HG02588 (cell line): Measurements from ENCODE around the gene FMNL2.
"Not testable (repeated sequence)": the region's sequence is repeated elsewhere in the genome, so short reads cannot be mapped to it uniquely, and the experiment has no call there.

Experiments used
- ATAC-seq: cut with Tn5 transposase; IDR thresholded peaks from one replicate; pipeline ENCODE4 v1.9.1; 2021; ENCODE audit warnings: mild to moderate bottlenecking, moderate library complexity; ENCODE audit not compliant: unreplicated experiment

The FMNL2 gene

DNA sequence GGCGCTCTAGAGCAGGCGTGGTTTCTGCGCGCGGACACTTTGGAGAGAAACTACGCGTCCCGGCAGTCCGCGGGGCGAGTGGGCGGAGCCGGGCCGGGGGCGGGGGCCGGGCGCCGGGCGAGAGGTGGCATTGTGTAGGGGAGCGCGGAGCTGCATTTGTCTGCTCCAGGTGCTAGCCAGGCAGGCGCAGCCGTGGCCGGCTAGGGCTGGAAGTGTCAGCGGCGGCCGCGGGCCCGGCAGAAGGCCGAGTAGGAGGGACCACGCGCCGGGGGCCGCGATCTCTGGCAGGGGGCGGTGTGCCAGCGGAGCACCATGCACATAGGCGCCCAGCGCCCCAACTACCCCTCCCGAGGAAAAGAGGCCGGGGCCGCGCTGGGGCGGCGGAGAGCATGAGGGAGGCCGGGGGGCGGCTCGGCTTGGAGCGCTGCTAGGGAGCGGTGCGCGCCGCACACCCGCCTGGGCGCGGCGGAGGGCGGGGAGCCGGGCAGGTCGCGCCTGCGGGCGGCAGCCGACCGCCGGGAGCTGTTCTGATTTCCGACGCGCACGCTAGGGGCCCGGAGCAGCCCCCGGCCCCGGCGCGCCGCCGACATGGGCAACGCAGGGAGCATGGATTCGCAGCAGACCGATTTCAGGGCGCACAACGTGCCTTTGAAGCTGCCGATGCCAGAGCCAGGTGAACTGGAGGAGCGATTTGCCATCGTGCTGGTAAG lies at the start of gene FMNL2:
TSS of gene FMNL2 (plus strand) at position 159 of the 710 bp plus-strand sequence.
- peak; percentile 82 for ATAC-seq

DNA sequence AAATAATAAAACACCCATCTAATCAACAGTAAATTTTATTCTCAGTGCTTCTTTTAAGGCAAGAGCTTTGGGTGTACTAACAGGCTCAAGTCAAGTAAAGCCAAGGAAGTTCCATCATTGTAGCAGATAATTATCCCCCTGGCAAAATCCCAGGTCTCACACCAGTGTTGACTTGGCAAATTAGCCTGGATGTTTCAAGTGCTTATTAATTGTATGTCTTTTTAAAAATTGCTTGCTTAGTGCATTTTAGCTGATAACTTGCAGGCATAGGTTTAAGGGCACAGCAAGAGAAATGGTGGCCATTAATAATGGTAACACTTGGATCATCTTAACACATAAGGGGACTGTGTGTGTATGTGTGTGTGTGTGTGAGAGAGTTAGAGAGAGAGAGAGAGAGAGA lies 42.0 kb upstream of the FMNL2 start:
- ATAC-seq: no peak

DNA sequence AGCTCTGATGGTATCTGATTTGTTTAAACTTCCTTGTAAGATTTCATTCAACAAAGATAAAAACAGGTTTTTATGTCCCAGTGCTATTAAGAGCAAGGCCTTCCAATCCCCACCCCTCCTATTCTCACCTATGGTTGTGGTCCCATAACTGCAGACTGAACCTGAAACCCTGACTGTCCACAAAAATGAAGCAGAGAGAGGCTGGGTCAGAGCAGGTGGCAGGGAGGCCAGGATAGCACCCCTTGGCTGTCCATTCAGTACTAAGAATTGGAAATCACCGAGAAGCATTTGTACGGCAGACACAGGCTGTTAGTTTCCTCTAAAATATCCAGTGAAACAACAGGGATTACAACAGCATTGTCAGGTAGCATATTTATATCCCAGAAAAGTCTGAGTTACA lies 37.3 kb upstream of the FMNL2 start:
- no peak for ATAC-seq

DNA sequence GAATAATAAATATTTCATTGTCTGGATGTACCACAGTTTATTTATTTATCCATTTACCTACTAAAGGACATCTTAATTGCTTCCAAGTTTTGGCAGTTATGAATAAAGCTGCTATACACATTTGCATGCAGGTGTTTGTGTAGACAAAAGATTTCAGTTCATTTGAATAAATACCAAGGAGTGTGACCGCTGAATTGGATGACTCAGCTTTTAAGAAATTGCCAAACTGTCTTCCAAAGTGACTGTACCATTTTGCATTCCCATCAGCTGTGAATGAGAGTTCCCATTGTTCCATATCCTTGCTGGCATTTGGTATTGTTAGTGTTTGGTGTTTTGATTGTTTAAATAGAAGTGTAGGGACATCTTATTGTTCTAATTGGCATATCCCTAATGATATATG lies 36.2 kb upstream of the FMNL2 start:
- no peak for ATAC-seq

DNA sequence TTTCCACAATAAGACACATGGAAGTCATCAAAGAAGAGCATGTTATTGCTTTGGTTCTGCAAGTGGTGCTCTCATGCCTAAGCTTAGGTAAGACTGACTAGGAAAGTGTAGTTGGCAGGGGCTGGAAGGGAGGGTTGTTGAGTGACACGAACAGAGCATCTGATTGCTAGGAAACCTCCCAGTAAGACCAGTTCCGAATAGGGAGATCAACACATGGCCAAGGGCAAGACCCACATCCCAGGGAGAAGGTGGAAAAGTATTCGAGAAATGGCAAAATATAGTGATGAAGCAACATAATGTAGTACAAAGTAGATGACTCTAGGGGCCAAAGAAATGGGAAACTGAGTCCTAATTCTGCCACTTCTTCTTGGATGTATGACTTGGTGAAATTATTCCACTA lies 33.8 kb upstream of the FMNL2 start:
- no peak for ATAC-seq

DNA sequence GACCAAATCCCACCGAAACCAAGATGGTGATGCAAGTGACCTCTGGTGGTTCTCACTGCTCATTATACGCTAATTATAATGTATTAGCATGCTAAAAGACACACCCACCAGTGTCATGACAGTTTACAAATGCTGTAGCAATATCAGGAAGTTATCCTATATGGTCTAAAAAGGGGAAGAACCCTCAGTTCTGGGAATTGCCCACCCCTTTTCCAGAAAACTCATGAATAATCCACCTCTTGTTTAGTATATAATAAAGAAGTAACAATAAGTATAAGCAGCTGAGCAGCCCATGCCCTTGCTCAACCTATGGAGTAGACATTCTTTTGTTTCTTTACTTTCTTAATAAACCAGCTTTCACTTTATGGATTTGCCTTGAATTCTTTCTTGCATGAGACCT lies 31.0 kb upstream of the FMNL2 start:
- ATAC-seq: no peak

DNA sequence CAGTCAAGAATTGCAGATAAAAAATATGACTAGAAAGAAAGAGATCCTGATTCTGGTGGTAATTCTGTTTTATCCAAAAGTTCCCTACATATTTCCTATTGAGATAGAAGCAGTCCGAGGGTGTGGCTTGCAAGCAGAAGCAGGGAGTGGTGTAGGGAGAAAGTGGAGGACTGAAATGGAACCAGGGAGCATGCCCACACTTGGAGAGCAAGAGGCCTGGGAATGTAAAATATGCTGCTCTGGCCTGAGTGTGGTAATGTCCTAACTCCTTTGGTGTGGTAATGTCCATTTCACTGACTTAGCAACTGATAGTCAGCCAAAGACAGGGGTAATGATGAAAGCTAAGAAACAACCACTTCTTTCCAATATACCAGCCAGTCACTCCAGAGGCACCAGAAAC lies 30.1 kb upstream of the FMNL2 start:
- no peak for ATAC-seq

DNA sequence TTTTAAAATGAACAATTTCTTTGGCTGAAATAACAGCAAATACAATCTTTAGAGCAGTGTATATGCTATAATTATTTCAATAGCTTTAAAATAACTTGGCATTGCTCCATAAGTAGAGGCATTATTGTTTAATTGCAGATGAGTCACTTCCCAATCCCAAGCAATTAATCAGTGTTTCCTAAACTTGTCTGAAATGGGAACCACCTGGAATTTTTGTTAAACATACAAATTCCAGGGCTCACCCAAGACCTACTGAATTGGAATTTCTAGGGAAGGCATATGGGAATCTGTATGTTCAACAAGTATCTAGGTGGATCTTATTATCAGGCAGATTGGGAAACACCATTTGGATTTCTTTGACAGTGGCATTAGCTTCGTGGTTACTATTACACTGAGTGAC lies 27.1 kb upstream of the FMNL2 start:
- no peak for ATAC-seq

DNA sequence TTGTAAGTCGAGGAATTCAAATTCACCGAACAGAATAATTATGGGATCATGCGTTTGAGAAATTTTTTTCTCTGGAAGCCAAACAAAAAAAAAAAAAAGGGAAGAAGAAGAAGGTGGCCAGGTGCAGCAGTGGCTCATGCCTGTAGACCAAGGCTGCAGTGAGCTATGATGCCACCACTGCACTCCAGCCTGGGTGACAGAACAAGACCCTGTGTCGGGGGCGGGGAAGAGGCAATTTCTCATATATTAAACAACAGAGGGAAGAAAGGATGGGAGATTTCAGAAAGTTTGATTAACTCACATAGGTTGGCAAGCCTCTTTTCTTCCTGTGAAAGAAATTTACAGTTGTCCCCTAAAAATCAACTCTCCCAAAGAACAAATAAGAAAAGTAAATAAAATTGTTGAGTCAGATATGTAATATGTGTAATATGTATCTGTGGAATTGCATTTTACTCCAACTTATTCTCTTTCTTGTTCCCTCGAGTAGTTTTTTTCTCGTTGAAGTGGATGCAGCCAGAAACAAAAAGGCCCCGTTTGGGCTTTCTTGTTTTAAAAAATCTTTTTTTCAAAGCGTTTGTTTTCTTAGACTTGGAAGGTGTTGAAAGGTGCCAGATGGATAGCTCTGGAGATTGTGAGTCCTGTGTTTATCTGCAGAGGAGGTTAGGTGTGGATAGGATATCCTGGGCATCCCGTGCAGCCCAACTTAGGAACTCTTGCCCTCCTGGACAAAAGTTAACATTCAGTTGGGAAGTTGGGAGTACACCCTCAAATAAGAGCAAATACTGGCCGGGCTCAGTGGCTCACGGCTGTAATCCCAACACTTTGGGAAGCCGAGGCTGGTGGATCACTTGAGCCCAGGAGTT lies 25.4 kb upstream of the FMNL2 start:
- ATAC-seq: no peak

DNA sequence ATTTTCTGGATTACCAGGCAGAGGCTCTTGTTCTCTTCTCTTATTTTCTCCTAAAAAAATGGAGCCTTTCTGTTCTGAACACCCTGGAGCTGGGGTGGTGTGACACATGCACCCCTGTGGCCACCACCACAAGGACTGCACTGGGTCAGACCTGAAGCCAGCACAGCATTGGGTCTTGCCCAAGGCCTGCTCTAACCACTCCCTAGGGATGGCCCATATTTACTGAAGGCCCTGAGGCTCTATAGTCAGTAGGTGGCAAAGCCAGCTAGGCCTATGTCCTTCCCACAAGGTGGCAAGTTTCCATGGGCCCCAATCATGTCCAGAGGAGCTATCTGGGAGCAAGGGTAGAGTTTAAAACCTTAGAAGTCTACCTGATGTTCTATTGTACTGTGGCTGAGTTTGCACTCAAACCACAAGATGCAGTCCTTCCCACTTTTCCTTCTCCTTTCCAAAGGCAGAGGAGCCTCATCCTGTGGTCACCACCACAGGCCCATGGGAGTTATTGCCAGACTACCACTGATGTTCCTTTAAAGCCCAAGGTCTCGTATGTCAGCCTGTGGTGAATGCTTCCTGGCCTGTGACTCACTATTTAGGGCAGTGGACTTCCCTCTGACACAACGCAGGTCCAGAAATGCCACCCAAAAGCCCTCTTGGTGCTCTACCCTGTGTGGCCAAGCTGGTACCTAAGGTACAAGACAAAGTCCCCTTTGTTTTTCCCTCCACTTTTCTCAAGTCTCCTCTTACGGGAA lies 15.0 kb upstream of the FMNL2 start:
- no peak for ATAC-seq

DNA sequence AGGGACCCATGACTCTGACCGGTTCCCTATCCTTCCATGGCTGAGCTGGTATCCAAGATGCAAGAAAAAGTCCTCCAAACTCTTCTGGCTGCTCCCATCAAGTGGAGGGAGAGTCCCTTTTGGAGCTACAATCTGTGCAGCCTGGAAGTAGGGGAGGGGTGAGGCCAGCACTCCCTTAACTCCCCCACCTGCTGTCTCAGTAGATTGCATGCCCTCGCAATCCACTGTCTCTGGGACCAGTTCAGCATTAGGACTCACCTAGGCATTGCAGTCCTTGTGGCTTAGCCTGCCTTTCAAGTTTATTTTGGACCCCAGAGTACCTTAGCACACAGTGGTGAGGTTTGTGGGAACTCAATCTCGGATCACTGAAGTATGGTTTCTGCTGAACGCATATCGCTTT lies 14.2 kb upstream of the FMNL2 start:
- no peak for ATAC-seq

DNA sequence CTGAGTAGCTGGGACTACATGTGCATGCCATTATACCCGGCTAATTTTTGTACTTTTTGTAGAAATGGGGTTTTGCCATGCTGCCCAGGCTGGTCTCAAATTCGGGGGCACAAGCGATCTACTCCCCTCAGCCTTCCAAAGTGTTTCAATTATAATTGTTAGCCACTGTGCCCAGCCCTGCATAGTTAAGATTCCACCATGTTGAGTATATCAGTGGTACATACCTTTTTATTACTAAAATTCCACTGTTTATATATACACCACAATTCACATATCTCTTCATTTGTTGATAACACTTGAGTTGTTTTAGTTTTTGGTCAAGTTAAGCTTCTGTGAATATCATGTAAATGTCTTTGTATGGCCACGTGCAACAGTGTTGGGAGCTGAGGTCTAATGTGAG lies 12.8 kb upstream of the FMNL2 start:
- no peak for ATAC-seq

DNA sequence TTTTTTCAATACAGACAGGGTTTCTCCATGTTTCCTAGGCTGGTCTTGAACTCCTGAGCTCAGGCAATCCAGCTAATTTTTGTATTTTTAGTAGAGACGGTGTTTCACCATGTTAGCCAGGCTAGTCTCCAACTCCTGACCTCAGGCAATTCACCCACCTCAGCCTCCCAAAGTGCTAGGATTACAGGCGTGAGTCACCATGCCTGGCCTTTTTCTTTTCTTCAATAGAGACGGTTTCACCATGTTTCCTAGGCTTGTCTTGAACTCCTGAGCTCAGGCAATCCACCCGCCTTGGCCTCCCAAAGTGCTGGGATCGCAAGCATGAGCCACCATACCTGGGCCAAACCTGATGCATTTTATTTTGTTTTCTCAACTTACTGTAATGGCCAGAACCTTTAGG lies 9.8 kb upstream of the FMNL2 start:
- ATAC-seq: not testable (repeated sequence)

DNA sequence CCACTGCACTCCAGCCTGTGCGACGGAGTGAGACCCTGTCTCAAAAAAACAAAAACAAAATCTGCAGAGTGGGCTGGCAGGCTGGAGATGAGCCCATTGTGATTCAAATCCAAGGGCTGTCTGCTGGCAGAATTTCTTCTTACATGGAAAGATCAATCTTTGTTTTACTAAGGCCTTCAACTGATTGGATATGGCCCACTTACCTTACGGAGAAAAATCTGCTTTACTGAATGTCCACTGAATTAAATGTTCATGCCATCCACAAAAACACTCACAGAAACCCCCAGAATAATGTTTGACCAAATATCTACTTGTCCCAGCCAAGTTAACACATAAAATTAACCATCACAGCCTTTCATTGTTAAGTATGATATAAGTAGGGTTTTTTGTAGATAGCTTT lies 8.3 kb upstream of the FMNL2 start:
- no peak for ATAC-seq

DNA sequence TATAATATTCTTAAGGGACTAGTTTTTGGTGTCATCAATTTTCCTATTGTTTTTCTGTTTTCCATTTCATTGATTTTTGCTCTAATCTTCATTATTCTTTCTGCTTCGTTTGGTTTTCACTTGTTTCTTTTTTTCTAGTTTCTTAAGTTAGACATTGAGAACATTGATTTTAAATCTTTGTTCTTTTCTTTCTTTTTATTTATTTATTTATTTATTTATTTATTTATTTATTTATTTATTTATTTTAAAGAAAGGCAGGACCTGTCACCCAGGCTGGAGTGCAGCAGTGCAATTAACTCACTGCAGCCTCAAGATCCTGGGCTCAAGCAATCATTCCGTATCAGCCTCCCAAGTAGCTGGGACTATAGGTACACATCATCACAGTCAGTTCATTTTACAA lies 7.0 kb upstream of the FMNL2 start:
- no peak for ATAC-seq

DNA sequence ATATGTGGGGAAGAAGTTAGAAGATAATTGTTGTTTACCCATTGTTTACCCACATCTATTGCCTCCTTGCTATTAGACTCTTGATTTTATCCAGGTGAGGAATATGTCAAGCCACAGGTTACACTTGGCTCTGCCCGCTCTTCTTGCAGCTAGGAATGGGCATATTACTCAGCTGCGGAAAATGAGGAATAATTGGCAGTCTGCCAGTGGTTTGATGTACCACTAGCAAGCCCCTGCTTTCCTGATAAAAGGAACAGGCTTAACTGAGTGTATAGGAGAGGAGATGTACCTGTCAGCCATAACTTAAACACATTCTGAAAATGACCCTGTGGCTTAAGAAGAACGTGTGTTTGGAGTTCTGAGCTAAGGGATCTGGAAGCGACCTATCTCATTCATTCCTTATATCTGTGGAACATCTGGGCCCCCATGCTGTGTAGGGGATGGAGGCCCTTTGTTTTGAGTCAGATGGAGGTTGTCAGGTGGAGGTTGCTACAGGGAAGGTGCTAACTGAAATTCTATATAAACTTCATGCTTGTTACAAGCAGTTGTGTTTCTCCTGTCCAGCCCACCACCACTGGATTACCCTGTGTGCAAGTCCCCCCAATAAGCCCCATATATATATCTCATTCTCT lies 4.6 kb upstream of the FMNL2 start:
- no peak for ATAC-seq

DNA sequence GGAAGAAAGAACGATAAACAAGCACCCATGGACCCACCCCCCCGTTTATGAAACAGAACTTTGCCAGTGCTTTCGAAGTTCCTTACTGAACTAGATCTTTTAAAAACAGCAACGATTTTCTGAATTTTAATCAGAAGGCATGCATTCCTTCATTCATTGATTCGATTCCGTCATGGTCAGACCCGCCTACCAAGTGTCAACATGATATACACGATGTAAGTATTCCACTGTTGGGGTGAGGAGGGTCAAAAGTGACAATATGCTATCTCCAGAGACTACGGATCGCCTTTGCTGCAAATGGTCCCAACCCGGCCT lies 316 bp upstream of the FMNL2 start:
- no peak for ATAC-seq

DNA sequence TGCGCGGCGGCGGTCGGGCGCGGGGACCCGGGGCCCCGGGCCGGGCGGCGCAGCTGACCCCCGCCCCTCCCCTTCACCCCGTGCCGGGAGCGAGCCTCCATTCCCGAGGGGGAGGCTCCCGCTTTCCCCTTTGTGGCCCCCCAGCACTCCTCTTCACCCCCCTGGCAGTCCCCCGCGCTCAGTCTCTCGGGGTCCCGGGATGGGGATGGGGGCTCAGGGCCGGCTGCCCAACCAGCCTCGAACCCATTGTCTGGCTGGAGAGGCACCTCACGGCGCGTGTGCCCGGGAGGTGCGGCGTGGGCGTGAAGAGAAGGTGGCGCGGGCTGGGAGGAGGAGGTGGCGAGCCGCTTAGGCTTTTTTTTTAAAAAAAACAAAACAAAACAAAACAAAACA lies 748 bp downstream of the FMNL2 start:
- peak; percentile 21 for ATAC-seq

DNA sequence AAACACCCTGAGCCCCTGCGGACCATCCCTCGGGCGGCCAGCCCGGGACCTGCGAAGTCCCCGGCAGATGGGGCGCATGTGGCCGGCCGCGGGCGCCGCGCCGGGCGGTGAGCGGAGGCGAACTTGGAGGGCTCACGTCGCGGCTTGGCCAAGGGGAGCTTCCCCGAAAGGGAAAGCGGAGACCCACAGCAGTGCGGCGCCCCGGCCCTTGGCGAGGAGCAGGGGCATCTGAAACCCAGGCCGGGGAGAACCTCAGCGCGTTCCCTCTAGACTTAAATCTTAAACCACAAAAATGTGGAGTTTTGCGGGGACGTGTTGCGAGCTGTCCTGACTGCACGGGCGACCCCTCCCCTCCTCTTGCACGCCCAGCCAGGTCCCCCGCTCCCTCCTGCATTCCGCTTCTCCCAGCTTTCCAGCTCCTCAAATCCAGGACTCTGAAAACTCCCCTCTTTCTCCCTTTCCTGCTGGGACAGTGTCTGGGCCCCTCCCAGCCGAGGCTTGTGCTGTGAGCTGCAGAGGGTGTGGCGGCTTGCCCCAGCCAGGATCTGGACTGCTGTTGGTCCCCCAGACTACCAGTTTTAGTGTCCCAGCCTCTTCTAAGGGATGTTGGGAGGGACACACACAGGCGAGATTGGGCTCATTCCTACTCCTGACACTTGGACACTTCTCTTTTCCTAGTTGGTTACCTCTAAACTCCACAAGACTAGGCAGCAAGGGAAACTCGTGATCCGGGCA lies 1.3 kb downstream of the FMNL2 start:
- peak; percentile 36 for ATAC-seq

DNA sequence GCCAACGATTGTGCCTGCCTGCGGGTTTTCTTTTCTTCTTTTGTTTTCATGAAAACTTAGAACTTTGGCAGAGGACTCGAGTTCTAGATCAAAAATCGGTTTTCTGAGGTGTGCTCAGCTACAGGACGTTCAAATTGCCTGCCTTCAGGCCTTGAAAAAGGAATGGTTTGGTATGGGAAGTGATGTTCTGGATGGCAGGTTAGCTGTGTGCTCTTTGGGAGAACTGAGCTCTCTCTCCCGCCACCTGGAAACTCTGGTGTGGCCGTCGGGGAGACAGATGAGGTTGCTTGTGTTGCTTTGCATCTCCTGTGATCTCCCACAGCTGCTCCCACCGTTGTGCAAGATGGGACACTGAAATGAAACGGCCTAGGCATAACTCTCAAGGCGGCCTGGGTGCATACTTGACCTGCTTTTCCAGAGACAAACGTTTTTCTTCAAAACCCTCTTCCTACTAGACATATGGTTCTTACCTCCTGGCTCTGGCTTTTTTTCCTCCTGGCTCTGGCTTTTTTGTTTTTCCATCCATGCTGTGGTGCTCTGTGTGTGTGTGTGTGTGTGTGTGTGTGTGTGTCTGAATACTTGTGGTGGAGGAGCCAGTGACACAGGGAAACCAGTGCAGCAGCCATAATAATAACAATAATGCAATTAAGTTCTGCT lies 2.0 kb downstream of the FMNL2 start:
- no peak for ATAC-seq
